ENCODE results near the gene POLG. TPM values are rescaled to one million over a fixed set of nuclear protein-coding genes. Genes with fewer than 3 reads are reported as not detected.

Gene POLG
- total and polyA plus RNA-seq, 2 experiments from 2014 or later: 28.8 to 74.1 TPM

GRCh38 chr15:89308236-89308635 is 26.4 kb downstream of the POLG start:
- Histone ChIP-seq H3K79me2 (replicated peaks; ENCODE audit: insufficient read depth) (no peaks in the 10 kb centered on the region), H3K4me2 (no peak overlapping the region), H3K9me2 (ENCODE audit: insufficient read depth) (no peaks in the 10 kb centered on the region), H3K36me3 (ENCODE audit: insufficient read depth) (peaks cover 58% of the 10 kb centered on the region), H4K20me1 (replicated peaks; ENCODE audit: insufficient read depth) (peaks cover 4% of the 10 kb centered on the region; the same call in 1 of the 2 replicates), H3F3A (replicated peaks; ENCODE audit: low read depth) (0 out of 2 replicates have a peak, but pooled peaks cover 3% of the 10 kb centered on the region), H3K27me3 (ENCODE audit: insufficient read depth) (no peaks in the 10 kb centered on the region), H2AFZ (no peak overlapping the region), H3K27ac (ENCODE audit: low read depth) (no peak overlapping the region), H3K4me1 (ENCODE audit: insufficient read depth) (no peaks in the 10 kb centered on the region), H3K4me3 (no peak overlapping the region)
- peaks cover 83% of the 10 kb centered on the region for H3K36me3 Mint-ChIP-seq (ENCODE audit: low read depth)
- no peak overlapping the region for H3K4me3 Mint-ChIP-seq
- ATAC-seq: no peak
- no peaks in the 10 kb centered on the region for H3K9me3 Mint-ChIP-seq
- TF ChIP-seq ZNF462 (CRISPR knock-in tag; IDR thresholded peaks at IDR 0.05): no peak
- no peak for TF ChIP-seq NANOG (IDR thresholded peaks at IDR 0.05; ENCODE audit: borderline replicate concordance)
- no peak for TF ChIP-seq EZH2phosphoT487 (IDR thresholded peaks at IDR 0.05; ENCODE audit: unreplicated experiment)
- no peak for TF ChIP-seq POLR2AphosphoS5 (IDR thresholded peaks at IDR 0.05; ENCODE audit: low read depth)
- TF ChIP-seq ETS1 (IDR thresholded peaks at IDR 0.05): no peak
- no peak for TF ChIP-seq STAT1 (IDR thresholded peaks at IDR 0.05; ENCODE audit: unreplicated experiment)
- no peak for TF ChIP-seq CTCF (conservative IDR thresholded peaks at IDR 0.05; ENCODE audit: low read depth in 2 of 2)
- H3K27ac Mint-ChIP-seq: no peak overlapping the region
- no peak for DNase-seq (ENCODE audit: low spot score)
- peaks cover 6% of the 10 kb centered on the region for H3K27me3 Mint-ChIP-seq (ENCODE audit: insufficient read depth, low read depth, poor library complexity)
- no peaks in the 10 kb centered on the region for H3K4me1 Mint-ChIP-seq

All from GM23338 (cell line).